NB4 (cell line): ENCODE measurements around the gene RNF19B.

ENCODE experiments used
- DNase-seq: peaks from one replicate; pipeline ENCODE4 v3.0.0; 2010; ENCODE audit warnings: low read depth
- H3K4me3 ChIP-seq: one replicate; pipeline ENCODE4 v1.5.1; 2011; ENCODE audit warnings: mild to moderate bottlenecking, low read depth, low read length, moderate library complexity
- CTCF ChIP-seq: IDR thresholded peaks from one replicate; pipeline ENCODE4 v1.5.1; 2012; ENCODE audit warnings: low read depth, low read length
- MAX ChIP-seq: IDR thresholded peaks from 2 replicates; pipeline ENCODE4 v1.6.1; 2011; ENCODE audit warnings: low read depth, low read length
- MYC ChIP-seq: IDR thresholded peaks from 2 replicates; pipeline ENCODE4 v1.6.1; 2011; ENCODE audit warnings: low read depth, low read length
- POLR2A ChIP-seq: IDR thresholded peaks from 2 replicates; pipeline ENCODE4 v1.6.1; 2011; ENCODE audit warnings: mild to moderate bottlenecking; ENCODE audit not compliant: insufficient read length; ENCODE audit errors: extremely low read depth

The RNF19B gene

GRCh38 chr1:32888134-32888533 is 76.5 kb downstream of the RNF19B start:
- TF ChIP-seq MYC (no peak), MAX (no peak), CTCF (no peak), POLR2A (no peak)
- no peak overlapping the region for H3K4me3 ChIP-seq
- DNase-seq = no peak

GRCh38 chr1:32887623-32888022 is 77.0 kb downstream of the RNF19B start:
- no peak for TF ChIP-seq MAX
- TF ChIP-seq POLR2A = no peak
- no peak for TF ChIP-seq MYC
- TF ChIP-seq CTCF = no peak
- no peak for DNase-seq
- H3K4me3 ChIP-seq = no peak overlapping the region

GRCh38 chr1:32886828-32887414 is 77.7 kb downstream of the RNF19B start:
- DNase-seq = no peak
- no peak overlapping the region for H3K4me3 ChIP-seq
- TF ChIP-seq POLR2A (no peak), CTCF (no peak), MYC (no peak), MAX (no peak)
